ENCODE measurements around the gene EMB. TPM values are rescaled to one million over a fixed set of nuclear protein-coding genes. Genes with fewer than 3 reads are reported as not detected.
"Not testable (repeated sequence)": the region's sequence is repeated elsewhere in the genome, so short reads cannot be mapped to it uniquely, and the experiment has no call there.

EMB gene
- total and polyA plus RNA-seq, 2 experiments from 2014 or later = 24.6 to 40.0 TPM

GRCh38 chr5:50439221-50439620 is 1.9 kb downstream of the EMB start (continued):
- TF ChIP-seq ETS1 (IDR thresholded peaks at IDR 0.05) (no peak), EZH2 (IDR thresholded peaks at IDR 0.05; ENCODE audit: low read depth, unreplicated experiment) (no peak), CREB1 (CRISPR knock-in tag; IDR thresholded peaks at IDR 0.05; ENCODE audit: low read depth) (no peak)

- H3K4me2 ChIP-seq; H3K27me3 Mint-ChIP-seq (ENCODE audit: insufficient read depth, low read depth, poor library complexity); H3K9me2 ChIP-seq (ENCODE audit: insufficient read depth); H3K4me3 Mint-ChIP-seq; H3K9me3 Mint-ChIP-seq; H4K20me1 ChIP-seq (replicated peaks; ENCODE audit: insufficient read depth); H3K27me3 ChIP-seq (ENCODE audit: insufficient read depth); H3K27ac Mint-ChIP-seq; H3K36me3 Mint-ChIP-seq (ENCODE audit: low read depth); H3K27ac ChIP-seq (ENCODE audit: low read depth); H3K4me3 ChIP-seq; DNase-seq (ENCODE audit: low spot score); H3K36me3 ChIP-seq (ENCODE audit: insufficient read depth); ATAC-seq; H3K4me1 ChIP-seq (ENCODE audit: insufficient read depth); H3F3A ChIP-seq (replicated peaks; ENCODE audit: low read depth); H2AFZ ChIP-seq: not testable (repeated sequence)
- H3K79me2 ChIP-seq (replicated peaks; ENCODE audit: insufficient read depth) = peaks cover 13% of the 10 kb centered on the region
- H3K4me1 Mint-ChIP-seq = peaks cover 17% of the 10 kb centered on the region; the same call in 2 of the 3 replicates
These were observed 3.0 kb downstream of the EMB start for GRCh38 chr5:50438060-50438459.

GRCh38 chr5:50435168-50435567 is 5.9 kb downstream of the EMB start:
- no peaks in the 10 kb centered on the region; the same call in none of the 2 replicates for H4K20me1 ChIP-seq (replicated peaks; ENCODE audit: insufficient read depth)
- no peaks in the 10 kb centered on the region for H3K36me3 ChIP-seq (ENCODE audit: insufficient read depth)
- H3K27ac Mint-ChIP-seq = no peak overlapping the region
- no peaks in the 10 kb centered on the region for H3K27me3 Mint-ChIP-seq (ENCODE audit: insufficient read depth, low read depth, poor library complexity)
- no peak overlapping the region for H3K27ac ChIP-seq (ENCODE audit: low read depth)
- no peaks in the 10 kb centered on the region for H3K9me2 ChIP-seq (ENCODE audit: insufficient read depth)
- DNase-seq (ENCODE audit: low spot score) = no peak
- H3K4me3 ChIP-seq = no peak overlapping the region
- H3K4me2 ChIP-seq = no peak overlapping the region
- H3K36me3 Mint-ChIP-seq (ENCODE audit: low read depth) = no peaks in the 10 kb centered on the region
- no peak overlapping the region for H3K4me3 Mint-ChIP-seq
- no peaks in the 10 kb centered on the region for H3K4me1 ChIP-seq (ENCODE audit: insufficient read depth)
- peaks cover 29% of the 10 kb centered on the region for H3K79me2 ChIP-seq (replicated peaks; ENCODE audit: insufficient read depth)
- peaks cover 12% of the 10 kb centered on the region; the same call in 2 of the 3 replicates for H3K4me1 Mint-ChIP-seq
- ATAC-seq = no peak
- no peaks in the 10 kb centered on the region for H3K27me3 ChIP-seq (ENCODE audit: insufficient read depth)
- no peaks in the 10 kb centered on the region for H3F3A ChIP-seq (replicated peaks; ENCODE audit: low read depth)
- no peak overlapping the region for H2AFZ ChIP-seq
- H3K9me3 Mint-ChIP-seq = no peaks in the 10 kb centered on the region
- TF ChIP-seq POLR2AphosphoS5 (IDR thresholded peaks at IDR 0.05; ENCODE audit: low read depth) (no peak), ETS1 (IDR thresholded peaks at IDR 0.05) (no peak), ZNF114 (CRISPR knock-in tag; IDR thresholded peaks at IDR 0.05) (no peak), REST (IDR thresholded peaks at IDR 0.05; ENCODE audit: unreplicated experiment) (no peak)

- not testable (repeated sequence) for H3F3A ChIP-seq (replicated peaks; ENCODE audit: low read depth); H3K36me3 Mint-ChIP-seq (ENCODE audit: low read depth); H4K20me1 ChIP-seq (replicated peaks; ENCODE audit: insufficient read depth); H3K27me3 Mint-ChIP-seq (ENCODE audit: insufficient read depth, low read depth, poor library complexity); H3K4me3 Mint-ChIP-seq; H3K9me2 ChIP-seq (ENCODE audit: insufficient read depth); H2AFZ ChIP-seq; H3K27ac ChIP-seq (ENCODE audit: low read depth); H3K4me2 ChIP-seq; ATAC-seq; H3K4me3 ChIP-seq; H3K4me1 Mint-ChIP-seq; H3K27ac Mint-ChIP-seq; H3K4me1 ChIP-seq (ENCODE audit: insufficient read depth); H3K36me3 ChIP-seq (ENCODE audit: insufficient read depth); H3K27me3 ChIP-seq (ENCODE audit: insufficient read depth); DNase-seq (ENCODE audit: low spot score); H3K9me3 Mint-ChIP-seq
- H3K79me2 ChIP-seq (replicated peaks; ENCODE audit: insufficient read depth) = peaks cover 25% of the 10 kb centered on the region
These were observed 9.8 kb downstream of the EMB start for GRCh38 chr5:50431133-50431904.
